Right ventricle myocardium inferior (tissue), 1 donor: ENCODE data around the gene SDK1. TPM values are rescaled to one million over a fixed set of nuclear protein-coding genes. Genes with fewer than 3 reads are reported as not detected.
"Not testable (repeated sequence)": the region's sequence is repeated elsewhere in the genome, so short reads cannot be mapped to it uniquely, and the experiment has no call there.

Experiments used
- ATAC-seq: fragments of 200-7000 bp; cut with Tn5 transposase; one replicate; pipeline ENCODE4 v1.9.1; 2020; ENCODE audit warnings: mild to moderate bottlenecking, moderate library complexity
- DNase-seq: peaks from one replicate; pipeline ENCODE4 v3.0.0; 2021; ENCODE audit errors: missing footprints
- intact Hi-C: fragments of 100-400 bp; cut with DNase I; formaldehyde crosslinking; loops from one replicate; pipeline ENCODE4 v1.11.0; 2022
- total RNA-seq: library from RNA; stranded (reverse); fragmentation: NEBNext Ultra II Directional; extraction: Animal tissue kit (Norgen Biotek cat#: 25700); gene quantifications from one replicate; pipeline ENCODE4 v1.2.1, GENCODE V29; 2021
- donor health status: DM: no; HTN: yes; CAD: no; lungs with severe emphysema.

The SDK1 gene
- total RNA-seq, 1 donor from 2014 or later, result 2.3 TPM

GRCh38 chr7:4085937-4086691 is 785.1 kb downstream of the SDK1 start:
- intact Hi-C loops, result no loop called here
- ATAC-seq, result no peak

GRCh38 chr7:4086723-4087122 is 785.7 kb downstream of the SDK1 start:
- ATAC-seq (no peak), DNase-seq (no peak)
- intact Hi-C loops, result no loop called here

More at GRCh38 chr7:4085937-4086691, 785.1 kb downstream of the SDK1 start:
- DNase-seq, result no peak

GRCh38 chr7:4091767-4092166 is 790.7 kb downstream of the SDK1 start:
- intact Hi-C loops, result no loop called here
- no peak for DNase-seq
- ATAC-seq, result no peak

- intact Hi-C loops, result no loop called here
- ATAC-seq (no peak), DNase-seq (no peak)
Measured at GRCh38 chr7:4093035-4093434, 792.0 kb downstream of the SDK1 start.

- DNase-seq (no peak), ATAC-seq (no peak)
- intact Hi-C loops, result no loop called here
Measured at GRCh38 chr7:4093483-4093882, 792.4 kb downstream of the SDK1 start.

- intact Hi-C loops, ATAC-seq, DNase-seq: not testable (repeated sequence)
Measured at GRCh38 chr7:4094158-4094557, 793.1 kb downstream of the SDK1 start.

GRCh38 chr7:4097001-4097609 is 796.1 kb downstream of the SDK1 start:
- intact Hi-C loops, result no loop called here

GRCh38 chr7:4098169-4098568 is 797.1 kb downstream of the SDK1 start:
- intact Hi-C loops, result no loop called here
- DNase-seq, result no peak
- ATAC-seq, result no peak

More at GRCh38 chr7:4097001-4097609, 796.1 kb downstream of the SDK1 start:
- DNase-seq, result no peak
- no peak for ATAC-seq

- intact Hi-C loops, result no loop called here
- DNase-seq (no peak), ATAC-seq (no peak)
Measured at GRCh38 chr7:4099651-4100050, 798.6 kb downstream of the SDK1 start.

GRCh38 chr7:4100148-4100547 is 799.1 kb downstream of the SDK1 start:
- ATAC-seq (no peak), DNase-seq (no peak)
- intact Hi-C loops, result no loop called here

- ATAC-seq, result no peak
- DNase-seq, result no peak
- intact Hi-C loops, result no loop called here
Measured at GRCh38 chr7:4100691-4101090, 799.6 kb downstream of the SDK1 start.

GRCh38 chr7:4102231-4102841 is 801.3 kb downstream of the SDK1 start:
- ATAC-seq (no peak), DNase-seq (no peak)
- intact Hi-C loops, result no loop called here

GRCh38 chr7:4103352-4104091 is 802.5 kb downstream of the SDK1 start:
- ATAC-seq (no peak), DNase-seq (no peak)
- intact Hi-C loops, result no loop called here

GRCh38 chr7:4107839-4108238 is 806.8 kb downstream of the SDK1 start:
- intact Hi-C loops, result no loop called here
- no peak for DNase-seq
- no peak for ATAC-seq

GRCh38 chr7:4108951-4109350 is 807.9 kb downstream of the SDK1 start:
- intact Hi-C loops, result no loop called here
- ATAC-seq (no peak), DNase-seq (no peak)

- intact Hi-C loops, result no loop called here
- no peak for DNase-seq
- ATAC-seq, result no peak
Measured at GRCh38 chr7:4109481-4110110, 808.5 kb downstream of the SDK1 start.

- intact Hi-C loops, result no loop called here
- DNase-seq (no peak), ATAC-seq (no peak)
Measured at GRCh38 chr7:4110438-4110837, 809.4 kb downstream of the SDK1 start.

- intact Hi-C loops, result no loop called here
- ATAC-seq (no peak), DNase-seq (no peak)
Measured at GRCh38 chr7:4111166-4111565, 810.1 kb downstream of the SDK1 start.

- ATAC-seq, result no peak
- no peak for DNase-seq
- intact Hi-C loops, result no loop called here
Measured at GRCh38 chr7:4113271-4113670, 812.2 kb downstream of the SDK1 start.
